HG03064 (cell line): ENCODE data around the gene ARFGEF2.
"Not testable (repeated sequence)": the region's sequence is repeated elsewhere in the genome, so short reads cannot be mapped to it uniquely, and the experiment has no call there.

Experiments used
- ATAC-seq: cut with Tn5 transposase; IDR thresholded peaks from one replicate; pipeline ENCODE4 v1.9.1; 2021; ENCODE audit warnings: low read depth; ENCODE audit not compliant: unreplicated experiment

Gene ARFGEF2

GRCh38 chr20:48949304-48950170 is 28.0 kb downstream of the ARFGEF2 start:
- no peak for ATAC-seq

- no peak for ATAC-seq
Observed at GRCh38 chr20:48951041-48951440, 29.5 kb downstream of the ARFGEF2 start.

GRCh38 chr20:48951646-48952045 is 30.1 kb downstream of the ARFGEF2 start:
- no peak for ATAC-seq

- ATAC-seq: no peak
Observed at GRCh38 chr20:48952656-48953055, 31.1 kb downstream of the ARFGEF2 start.

GRCh38 chr20:48953653-48954052 is 32.1 kb downstream of the ARFGEF2 start:
- ATAC-seq: no peak

GRCh38 chr20:48956052-48956451 is 34.5 kb downstream of the ARFGEF2 start:
- no peak for ATAC-seq

- ATAC-seq: no peak
Observed at GRCh38 chr20:48957053-48957481, 35.6 kb downstream of the ARFGEF2 start.

- no peak for ATAC-seq
Observed at GRCh38 chr20:48957533-48957932, 36.0 kb downstream of the ARFGEF2 start.

GRCh38 chr20:48958743-48959142 is 37.2 kb downstream of the ARFGEF2 start:
- no peak for ATAC-seq

- no peak for ATAC-seq
Observed at GRCh38 chr20:48959899-48960550, 38.5 kb downstream of the ARFGEF2 start.

- ATAC-seq: no peak
Observed at GRCh38 chr20:48962421-48962820, 40.9 kb downstream of the ARFGEF2 start.

GRCh38 chr20:48962976-48963771 is 41.7 kb downstream of the ARFGEF2 start:
- ATAC-seq: no peak

GRCh38 chr20:48965189-48965910 is 43.8 kb downstream of the ARFGEF2 start:
- ATAC-seq: no peak

- ATAC-seq: no peak
Observed at GRCh38 chr20:48970681-48971365, 49.3 kb downstream of the ARFGEF2 start.

- no peak for ATAC-seq
Observed at GRCh38 chr20:48971956-48972355, 50.4 kb downstream of the ARFGEF2 start.

- no peak for ATAC-seq
Observed at GRCh38 chr20:48972816-48973215, 51.3 kb downstream of the ARFGEF2 start.

GRCh38 chr20:48975955-48976354 is 54.4 kb downstream of the ARFGEF2 start:
- ATAC-seq: no peak

- not testable (repeated sequence) for ATAC-seq
Observed at GRCh38 chr20:48979980-48980379, 58.5 kb downstream of the ARFGEF2 start.

- no peak for ATAC-seq
Observed at GRCh38 chr20:48983423-48984400, 62.2 kb downstream of the ARFGEF2 start.
